Measurements from ENCODE around the gene GJD2.

The GJD2 gene

DNA sequence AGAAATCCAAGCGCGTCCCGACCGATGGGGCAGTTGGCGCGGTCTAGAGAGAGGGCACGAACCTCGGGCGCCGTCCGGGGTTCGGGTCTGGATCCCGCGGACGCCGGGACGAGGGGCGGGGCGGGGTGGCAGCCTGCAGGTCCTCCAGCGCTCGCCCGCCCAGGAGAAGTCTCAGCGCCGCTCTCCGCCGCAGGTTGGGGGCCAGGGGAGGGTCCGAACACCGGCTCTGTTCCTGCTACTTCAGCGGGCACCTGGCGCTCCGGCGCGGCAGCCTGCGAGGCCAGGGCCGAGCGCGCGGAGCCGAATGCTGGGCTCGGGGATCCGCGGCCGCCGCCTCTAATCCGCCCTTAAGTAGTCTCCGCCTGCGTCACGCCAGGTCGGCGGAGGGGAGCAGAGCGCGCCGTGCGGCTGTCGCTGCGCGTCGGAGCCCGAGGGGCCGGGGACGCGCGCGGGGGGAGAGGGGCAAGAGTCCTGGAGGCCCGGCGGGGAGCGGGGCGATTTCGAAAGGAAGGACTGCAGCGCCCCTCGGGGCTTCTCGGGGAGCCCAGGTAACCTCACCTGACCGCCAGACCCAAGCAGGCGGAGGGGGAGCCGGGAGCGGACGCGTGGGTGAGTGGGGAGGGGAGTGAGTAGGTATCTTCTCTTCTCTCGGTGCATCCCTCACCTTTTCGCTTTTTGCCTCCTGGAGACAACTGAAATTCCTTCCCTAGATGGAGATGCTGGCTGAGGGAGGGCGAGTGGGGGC, at the start of gene GJD2:
GJD2 (minus strand) TSS at position 325 of the 745 bp plus-strand sequence. CDS start 510 bp downstream, outside the sequence.
- no peak for DNase-seq

DNA sequence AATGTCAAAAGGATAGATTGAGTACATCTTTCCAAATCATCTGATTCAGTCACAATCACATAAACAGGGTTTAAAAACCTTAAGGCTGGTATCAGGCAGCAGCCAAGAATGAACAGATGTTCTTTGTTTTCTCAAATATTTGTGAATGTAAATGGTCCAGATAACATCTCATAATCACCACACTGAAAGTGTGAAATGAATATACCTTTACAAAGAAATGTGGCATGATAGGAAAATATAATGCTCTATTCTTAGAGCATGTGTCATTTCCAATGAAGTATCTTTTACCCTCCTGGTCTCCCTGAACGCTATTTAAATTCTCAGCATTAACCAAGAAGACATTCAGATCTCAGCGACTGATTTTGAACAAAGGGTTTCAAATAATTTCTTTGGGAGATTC, 49.3 kb upstream of the GJD2 start:
- DNase-seq: no peak

DNA sequence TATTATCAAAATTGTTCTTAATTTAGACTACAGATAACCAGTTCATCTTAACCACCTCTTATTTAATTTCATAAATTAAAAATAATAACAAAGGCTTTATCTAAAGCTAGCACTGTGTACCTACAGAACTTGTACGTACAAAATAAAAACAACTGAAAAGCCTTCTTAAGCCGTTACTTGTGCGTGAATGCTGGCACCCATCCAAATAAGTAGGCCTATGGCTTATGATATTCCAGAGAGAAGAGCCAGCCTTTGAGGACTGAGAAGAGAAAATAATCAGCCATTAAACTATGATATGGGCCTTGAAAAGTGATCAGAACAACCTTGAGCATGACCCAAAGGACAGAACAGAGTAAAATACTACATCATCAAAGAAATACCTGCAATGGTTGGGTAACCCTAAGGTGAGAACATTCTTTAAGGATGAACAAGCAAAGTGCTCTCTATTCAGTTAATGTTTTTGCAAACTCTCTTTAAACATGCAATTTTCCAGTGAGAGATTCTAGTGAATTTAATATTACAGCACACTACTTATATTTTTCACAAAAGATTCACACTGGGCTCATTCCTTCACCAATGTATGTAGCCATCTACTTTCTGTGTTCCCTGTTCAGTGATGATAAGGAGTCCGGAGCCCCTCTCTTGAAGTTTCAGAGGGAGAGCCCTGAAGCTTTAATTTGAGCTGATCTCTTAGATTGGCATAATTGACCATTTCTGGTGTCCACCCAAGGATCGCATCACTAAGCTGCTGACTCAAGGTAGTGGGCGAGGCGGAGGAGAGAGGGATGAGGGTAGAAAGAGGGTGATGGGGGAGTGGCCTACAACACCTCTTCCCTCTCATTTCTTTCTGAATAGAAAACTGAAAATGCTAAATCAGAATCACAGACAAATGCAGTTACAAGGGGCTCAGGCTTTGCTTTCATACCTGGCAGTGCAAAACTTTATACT, 48.3 kb upstream of the GJD2 start:
- DNase-seq: no peak

DNA sequence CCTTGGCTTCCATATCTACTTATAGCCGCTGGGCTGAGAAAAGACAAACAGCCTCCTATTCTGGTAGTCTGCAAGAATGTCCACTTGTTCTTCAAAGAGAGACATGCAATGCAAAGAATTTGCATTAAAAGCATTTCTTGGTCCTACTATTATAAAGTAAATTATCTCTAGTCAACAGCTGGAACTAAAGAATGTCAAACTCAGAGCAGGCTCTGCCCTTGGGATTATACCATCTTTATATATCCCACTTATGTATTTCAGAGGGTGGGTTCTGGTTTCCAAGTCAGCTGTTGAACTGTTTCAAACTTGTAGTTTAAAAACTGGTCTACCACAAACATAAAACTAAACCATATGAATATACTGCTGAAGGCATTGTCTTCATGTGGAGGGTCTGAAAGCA, 47.6 kb upstream of the GJD2 start:
- no peak for DNase-seq

DNA sequence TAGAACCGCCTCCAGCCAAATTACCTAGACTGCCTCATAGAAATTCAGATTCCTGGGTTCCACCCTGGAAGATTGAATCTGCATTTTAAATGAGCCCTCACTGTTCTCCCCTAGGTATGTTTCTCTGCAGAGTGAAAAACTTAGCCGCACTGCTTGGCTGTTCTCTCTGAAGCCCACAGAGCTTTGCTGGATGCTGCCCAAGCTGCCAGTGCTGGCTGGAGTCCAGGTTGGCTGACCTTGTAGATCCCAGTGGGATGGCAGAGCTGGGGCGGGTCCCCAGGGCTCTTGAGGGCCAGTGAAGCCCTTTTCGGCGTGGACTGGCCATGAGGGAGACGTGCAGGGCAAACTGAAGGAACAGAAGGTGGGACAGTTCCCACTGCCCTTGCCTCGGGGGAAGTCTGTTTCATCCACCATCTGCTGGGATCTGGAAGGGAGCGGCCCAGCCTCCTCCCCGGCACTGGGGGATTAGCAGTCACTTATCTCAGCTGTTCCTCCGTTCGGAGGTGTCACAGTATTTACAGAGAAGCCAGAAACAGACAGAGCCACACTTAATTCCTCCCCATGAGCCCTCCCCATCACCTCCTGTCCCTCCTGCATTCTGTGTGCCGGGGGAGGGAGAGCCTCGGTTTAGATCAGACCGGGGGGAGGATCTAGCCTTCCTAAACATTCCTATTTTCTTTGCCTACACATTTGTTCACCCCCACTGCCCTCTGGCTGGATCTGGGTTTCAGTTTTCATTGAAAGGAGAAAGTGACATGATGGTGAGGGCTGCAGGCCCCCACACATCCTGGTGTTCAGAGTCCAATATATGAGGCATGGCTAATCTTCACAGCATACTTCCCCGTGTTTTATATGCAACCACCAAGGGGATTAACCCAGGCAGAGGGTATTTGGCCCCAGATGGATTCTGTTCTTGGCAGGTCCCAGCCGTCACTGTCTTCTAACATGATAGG, 44.6 kb upstream of the GJD2 start:
- DNase-seq: no peak

DNA sequence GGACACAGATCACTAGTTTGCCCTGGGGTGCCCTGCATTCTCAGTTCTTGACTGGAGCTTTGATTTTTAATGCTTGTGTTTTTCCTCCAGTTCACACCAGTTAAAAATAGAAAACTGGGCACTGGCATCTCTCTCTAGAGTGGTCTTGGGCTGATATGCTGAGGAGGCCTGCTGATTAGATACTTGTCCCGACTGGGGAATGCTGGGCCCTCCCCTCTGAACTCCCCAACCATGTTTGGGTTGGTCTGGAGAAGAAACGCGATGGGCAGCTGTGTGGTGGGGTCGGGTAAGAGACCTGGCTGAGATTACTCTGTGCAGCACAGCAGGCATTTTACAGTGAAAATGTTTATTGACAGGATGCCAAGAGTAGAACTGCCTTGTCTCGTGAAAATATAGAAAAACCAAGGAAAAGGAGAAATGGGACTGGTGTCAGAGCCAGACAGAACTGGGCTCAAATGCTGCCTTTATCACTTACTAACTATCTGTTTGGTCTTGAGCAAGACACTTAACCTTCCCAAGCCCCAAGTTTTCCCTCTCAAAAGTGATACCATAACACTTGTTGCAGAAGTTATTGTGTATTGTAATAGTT, 42.1 kb upstream of the GJD2 start:
- no peak for DNase-seq

DNA sequence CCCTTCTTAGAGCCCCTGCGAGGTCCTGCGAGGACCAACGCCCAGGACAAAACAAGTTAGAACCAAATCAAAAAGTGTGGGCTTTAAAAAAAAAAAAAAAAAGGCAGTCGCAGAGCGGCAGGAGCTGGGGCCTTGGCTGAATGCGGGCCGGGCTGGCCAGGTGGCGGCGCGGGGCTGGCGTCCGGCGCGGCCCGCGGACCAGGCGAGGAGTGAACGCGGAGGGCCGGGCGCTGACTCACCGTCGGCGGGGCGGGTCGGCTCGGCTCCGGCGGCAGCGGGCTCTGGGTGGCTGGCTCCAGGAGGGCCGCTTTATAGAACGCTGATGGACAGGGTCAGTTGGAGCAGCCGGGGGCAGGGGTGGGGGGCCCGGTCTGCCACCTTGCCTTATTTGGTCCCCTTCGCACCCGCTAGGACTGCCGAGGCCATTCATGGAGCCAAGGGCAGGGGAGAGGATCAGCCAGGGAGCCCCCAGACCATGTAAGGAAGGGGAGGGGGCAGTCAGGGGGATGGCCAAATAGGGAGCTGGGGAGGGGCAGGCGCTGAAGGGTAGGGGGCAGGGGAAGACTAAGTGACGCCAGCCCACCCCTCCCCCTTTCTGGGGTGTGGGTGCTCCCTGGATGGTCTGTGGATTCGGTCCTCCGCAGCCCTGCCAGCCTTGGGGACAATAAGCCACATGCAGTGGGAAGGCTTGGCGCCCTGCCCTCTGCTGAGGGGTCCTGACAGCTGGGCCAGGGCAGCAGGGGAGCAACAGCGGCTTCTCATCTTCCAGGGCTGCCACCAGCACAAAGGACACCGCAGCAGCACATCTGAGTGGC, 40.7 kb upstream of the GJD2 start, which contains the start of gene ACTC1:
ACTC1 (minus strand) TSS at position 283 of the 815 bp plus-strand sequence. CDS start 741 bp downstream, outside the sequence.
- DNase-seq: no peak

DNA sequence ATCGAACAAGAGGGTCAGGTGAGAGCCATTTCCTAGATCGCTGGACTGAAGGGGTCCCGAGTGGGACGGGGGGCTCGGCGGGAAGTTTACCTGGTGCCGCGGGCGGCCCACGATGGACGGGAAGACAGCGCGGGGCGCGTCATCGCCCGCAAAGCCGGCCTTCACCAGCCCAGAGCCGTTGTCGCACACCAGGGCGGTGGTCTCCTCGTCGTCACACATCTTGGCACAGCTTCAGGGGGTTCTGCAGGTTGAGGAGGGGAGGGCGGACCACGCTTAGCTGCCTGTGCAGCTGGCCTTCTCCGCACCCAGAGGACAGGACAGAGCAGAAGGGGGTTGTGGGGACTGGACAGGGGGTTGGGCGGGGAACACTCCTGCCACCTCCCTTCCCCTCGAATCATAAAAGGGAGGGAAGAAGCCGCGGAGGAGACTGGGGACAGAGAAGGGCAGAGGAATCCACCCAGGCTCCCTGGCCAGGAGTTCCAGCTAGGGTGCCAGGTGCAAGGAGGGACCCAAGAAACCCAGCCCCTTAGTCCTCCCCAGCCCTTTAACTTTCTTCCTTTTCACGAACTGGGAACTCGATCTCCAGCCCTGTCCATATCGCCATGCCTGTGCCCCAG, 39.9 kb upstream of the GJD2 start:
- no peak for DNase-seq

DNA sequence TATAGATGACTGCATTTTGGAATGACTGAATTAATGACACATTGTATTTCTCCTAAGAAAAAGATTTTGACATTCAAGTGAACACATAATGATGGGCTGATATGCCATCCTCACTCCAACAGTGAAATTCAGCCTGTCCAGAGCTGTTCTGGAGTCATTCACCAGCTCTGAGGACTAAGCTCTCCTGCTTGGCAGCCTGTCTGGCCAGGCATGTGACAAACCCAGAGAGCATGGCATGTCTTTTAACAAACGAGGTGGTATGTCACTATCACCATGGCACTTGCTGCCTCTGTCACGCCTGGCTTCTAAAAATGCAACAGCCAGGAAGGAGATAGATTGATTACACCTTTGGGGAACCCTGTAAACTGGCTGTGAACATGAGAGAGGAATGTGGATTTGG, 39.1 kb upstream of the GJD2 start:
- no peak for DNase-seq

DNA sequence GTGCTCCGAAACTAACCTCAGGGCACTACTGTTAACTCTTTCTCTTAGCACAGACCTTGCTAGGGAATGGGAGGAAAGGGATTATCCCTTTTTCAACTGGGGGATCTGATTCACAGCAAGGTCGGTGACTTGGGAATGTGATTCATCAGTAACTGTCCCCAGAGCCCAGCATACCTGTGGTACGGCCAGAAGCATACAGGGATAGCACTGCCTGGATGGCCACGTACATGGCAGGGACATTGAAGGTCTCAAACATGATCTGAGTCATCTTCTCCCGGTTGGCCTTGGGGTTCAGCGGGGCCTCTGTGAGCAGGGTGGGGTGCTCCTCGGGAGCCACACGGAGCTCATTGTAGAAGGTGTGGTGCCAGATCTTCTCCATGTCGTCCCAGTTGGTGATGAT, 38.3 kb upstream of the GJD2 start:
- no peak for DNase-seq

DNA sequence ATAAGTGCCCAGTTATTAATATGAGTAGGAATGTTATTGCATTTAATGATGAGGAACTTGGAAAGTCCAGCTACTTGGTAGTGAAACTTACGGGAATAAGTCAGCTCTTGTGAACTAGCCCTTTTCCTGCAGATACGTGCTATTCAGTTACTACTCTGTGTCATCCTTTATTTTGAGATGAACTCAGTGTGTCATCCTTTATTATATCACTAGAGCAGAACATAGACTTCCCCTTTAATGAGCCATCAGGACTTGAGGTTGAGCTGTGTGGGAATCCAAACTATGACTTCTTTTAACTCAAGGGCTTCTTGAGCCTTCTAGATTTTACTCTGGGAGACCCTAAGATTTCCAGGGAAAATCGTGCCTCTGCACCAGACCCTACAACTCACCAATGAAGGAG, 36.9 kb upstream of the GJD2 start:
- DNase-seq: no peak

DNA sequence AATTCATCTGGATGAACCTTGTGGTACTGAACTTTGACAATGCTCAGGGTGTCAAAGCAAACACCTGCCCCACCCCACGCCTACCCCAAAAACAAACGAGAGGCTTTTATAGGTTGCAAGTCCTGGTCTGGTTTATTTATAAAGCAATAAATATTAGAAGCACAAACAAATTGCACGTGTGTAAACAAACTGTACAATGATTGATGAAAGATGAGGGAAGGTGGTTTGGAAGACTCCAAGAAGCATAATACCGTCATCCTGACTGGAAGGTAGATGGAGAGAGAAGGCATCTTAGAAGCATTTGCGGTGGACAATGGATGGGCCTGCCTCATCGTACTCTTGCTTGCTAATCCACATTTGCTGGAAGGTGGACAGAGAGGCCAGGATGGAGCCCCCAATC, 35.3 kb upstream of the GJD2 start:
- no peak for DNase-seq

DNA sequence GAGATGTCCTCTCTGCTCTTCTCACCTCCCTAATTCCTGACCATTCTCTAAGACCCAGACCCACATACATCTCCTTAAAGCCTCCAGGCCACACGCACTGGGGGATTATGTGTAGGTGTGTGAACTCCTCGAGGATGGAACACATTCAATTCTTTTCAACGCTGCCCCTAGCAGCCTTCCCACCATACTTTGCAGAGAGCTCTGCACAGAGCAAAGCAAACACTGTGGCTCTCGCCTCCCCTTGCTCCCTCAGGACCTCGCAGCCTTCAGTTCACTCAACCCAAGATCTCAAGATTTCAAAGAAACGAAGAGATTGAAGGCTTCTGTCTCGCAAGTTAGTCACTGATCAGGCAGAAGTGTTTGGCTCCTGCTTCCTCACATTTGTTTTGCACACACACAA, 34.5 kb upstream of the GJD2 start:
- DNase-seq: no peak

DNA sequence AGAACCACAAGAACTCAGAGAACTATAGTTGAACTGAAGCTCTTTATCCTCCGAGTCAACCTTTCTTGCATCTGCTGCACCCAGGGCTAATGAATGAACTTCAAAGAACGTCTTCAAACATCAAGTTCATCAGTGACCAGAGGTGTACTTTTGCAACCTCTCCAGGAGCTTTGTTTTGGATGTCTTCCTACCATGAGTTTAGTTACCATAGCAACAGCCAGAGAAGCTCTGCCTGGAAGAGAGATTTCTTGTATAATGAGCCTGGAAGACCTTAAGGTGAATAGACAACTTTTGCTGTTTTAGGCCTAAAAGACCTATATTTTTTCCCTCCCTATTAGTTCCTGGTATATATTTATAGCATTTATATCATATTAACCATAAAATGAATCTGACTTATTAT, 31.4 kb upstream of the GJD2 start:
- DNase-seq: no peak

DNA sequence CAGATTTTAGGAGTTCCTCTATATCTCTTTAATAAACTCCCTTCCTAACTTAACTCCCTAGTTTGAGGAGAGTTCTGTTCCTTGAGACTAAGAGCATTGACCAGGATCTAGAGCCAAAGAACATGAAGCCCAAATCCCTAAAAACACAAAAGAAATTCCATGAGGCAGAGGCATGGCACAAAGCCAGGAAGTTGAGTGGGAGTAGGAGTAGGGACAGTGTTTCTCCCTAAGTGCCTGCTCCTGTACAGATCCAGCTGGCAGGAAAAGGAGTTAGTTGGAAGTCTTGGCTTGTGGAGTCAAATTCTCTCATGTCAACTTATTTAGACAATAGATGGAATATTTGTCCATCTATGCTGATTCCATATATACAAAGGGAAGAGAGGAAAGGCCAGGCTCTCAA, 29.2 kb upstream of the GJD2 start:
- DNase-seq: no peak

DNA sequence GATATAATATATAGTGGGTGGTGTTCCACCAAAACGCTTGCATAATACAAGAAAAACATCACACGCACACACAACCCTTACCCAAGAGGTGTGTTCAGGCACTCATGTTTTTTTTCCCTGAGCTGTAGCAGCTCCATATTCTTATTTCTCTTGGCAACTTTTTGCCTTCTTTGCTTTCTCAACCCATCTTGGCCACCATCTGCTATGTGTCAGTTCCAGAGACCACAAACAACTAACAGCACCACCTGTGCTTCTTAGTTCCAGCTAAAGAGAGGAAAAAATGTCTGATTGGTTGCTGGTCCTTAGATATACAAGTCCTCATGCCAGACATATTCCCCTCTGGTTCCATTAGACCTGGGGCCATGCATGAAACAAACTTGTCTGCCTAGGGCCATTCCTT, 28.6 kb upstream of the GJD2 start:
- no peak for DNase-seq

DNA sequence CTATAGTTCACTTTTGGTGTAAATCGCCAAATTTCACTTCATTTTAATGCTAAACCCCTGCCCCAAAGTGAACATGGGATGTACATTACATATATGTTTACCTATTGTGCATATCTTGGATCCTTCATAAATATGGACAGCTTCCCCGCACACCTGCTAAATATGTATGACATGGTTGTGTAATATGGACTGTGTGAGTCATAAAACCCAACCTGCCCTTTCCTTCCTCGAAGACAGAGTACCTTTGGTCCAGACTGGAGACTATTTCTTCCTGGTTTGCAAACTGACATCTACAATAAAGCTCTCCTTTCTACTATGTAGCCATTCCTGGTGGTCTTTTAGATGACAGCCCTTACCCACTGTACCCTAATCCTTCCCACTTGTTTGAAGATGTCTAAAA, 28.1 kb upstream of the GJD2 start:
- no peak for DNase-seq

DNA sequence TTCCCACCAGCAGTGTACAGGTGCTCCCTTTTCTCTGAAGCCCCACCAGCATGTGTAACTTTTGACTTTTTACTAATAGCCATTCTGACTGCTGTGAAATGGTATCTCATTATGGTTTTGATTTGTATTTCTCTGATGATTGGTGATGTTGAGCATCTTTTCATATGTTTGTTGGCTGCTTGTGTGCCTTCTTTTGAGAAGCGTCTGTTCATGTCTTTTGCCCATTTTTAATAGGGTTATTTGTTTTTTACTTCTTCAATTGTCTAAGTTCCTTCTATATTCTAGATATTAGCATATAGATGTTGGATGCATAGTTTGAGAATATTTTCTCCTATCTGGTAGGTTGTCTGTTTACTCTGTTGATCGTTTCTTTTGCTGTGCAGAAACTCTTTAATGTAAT, 25.9 kb upstream of the GJD2 start:
- no peak for DNase-seq

DNA sequence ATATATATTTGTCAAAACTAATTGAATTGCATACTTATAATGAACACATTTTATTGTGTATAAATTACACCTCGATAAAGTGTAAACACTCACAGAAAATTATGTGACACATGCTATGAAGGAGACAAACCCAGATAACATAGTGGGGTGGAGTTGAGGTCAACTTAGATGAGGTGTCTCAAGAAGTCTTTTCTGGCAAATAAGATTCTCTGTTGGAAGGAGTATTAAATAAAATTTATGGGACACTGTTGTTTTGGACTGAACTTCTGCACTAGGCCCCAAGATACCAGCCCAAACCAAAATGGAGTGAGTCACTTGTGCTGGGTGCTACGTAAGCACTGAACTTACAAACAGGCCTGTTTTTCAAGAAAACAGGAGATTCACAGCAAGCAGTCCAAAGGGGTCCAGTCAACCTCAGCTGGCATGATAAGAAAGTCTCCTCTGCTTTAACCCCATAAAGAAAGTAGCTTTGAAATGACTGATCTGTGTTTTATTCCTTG, 21.9 kb upstream of the GJD2 start:
- DNase-seq: no peak

DNA sequence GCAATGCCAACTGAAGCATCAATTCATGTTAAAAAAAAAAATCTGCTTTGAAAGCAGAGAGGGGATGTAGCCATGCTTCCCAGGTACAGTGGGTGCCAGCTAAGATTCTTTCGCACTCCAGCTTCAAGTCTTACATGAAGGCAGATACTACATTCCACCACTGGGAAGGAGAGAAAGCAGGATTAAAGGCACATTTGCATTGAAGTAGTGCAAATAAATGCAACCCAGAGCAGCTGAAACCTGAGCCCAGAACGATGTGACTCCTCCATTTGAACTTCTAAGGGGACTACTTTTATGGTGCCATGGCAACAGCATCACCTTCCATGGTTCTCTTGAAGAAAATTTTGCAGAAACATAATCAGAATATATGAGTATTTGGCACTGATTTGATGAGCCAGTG, 19.1 kb upstream of the GJD2 start:
- DNase-seq: no peak

DNA sequence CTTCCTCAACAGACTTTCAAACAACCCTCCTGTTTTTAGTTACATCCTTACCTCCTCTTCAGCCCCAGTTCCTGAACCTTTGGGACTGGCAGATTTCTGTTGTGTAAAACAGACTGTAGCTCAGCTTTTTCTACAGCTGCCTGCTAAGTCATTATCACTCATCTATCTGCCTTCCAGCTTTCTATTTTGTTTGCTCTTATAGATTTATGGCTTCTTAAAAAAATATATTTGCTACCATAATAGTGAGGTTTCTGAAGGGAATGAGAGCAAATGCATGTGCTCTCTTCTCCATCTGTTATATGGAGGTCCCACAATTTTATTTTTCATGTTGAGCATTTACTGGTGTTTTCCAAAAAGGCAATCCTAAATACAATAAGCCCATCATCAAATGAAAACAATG, 18.2 kb upstream of the GJD2 start:
- no peak for DNase-seq

Data from stimulated activated CD4-positive, alpha-beta T cell treated with anti-CD3 and anti-CD28 coated beads, Interleukin-2, amount 100 ng/mL, for 48 hours (primary cell).